Caco-2 (cell line): Measurements from ENCODE around the gene ANTKMT. TPM values are rescaled to one million over a fixed set of nuclear protein-coding genes. Genes with fewer than 3 reads are reported as not detected.
A peak's percentile ranks its signal among the peaks of the same experiment; 100 is the strongest.

Source experiments
- BruUV-seq: library from RNA; stranded (reverse); fragments of 400-500 nt; replicated peaks from 2 replicates; lab custom pipeline; 2021; lab: Mats Ljungman, UMichigan
- CTCF ChIA-PET: fragments of 300-600 bp; sonication (Branson Sonifier 250); formaldehyde crosslinking; loops from one replicate; lab custom pipeline; 2022; ENCODE audit warnings: antibody characterized with exemption; lab: Charles Lee
- POLR2A ChIA-PET: fragments of 300-600 bp; sonication (Branson Sonifier 250); formaldehyde crosslinking; loops from one replicate; lab custom pipeline; 2022; ENCODE audit warnings: antibody characterized with exemption; lab: Charles Lee
- DNase-seq, 2 experiments: peaks; one replicate each; pipeline versions ENCODE4 v3.0.0 to v3.0.0-alpha.2; 2020 to 2022
- H3K27me3 ChIP-seq: replicated peaks from 2 replicates; pipeline ENCODE4 v1.6.0; 2011; ENCODE audit warnings: low read length; ENCODE audit not compliant: control insufficient read depth, insufficient read depth
- H3K36me3 ChIP-seq: 2 replicates; pipeline ENCODE4 v1.5.1; 2011; ENCODE audit warnings: low read length; ENCODE audit not compliant: control insufficient read depth, insufficient read depth
- H3K4me1 ChIP-seq: fragments of 250-450 bp; sonication (Bioruptor Pico); 2 replicates; pipeline ENCODE4 v1.5.1; 2020; ENCODE audit warnings: mild to moderate bottlenecking
- H3K4me3 ChIP-seq: 2 replicates; pipeline ENCODE4 v1.5.1; 2011; ENCODE audit warnings: low read depth, mild to moderate bottlenecking, control low read depth, low read length
- H3K9me3 ChIP-seq: fragments of 250-450 bp; sonication (Bioruptor Pico); 2 replicates; pipeline ENCODE4 v1.5.1; 2020; ENCODE audit warnings: mild to moderate bottlenecking, moderate library complexity
- H3K27ac Mint-ChIP-seq: one replicate; pipeline ENCODE4 v1.8.0; 2022; ENCODE audit warnings: mixed read lengths; ENCODE audit not compliant: unreplicated experiment
- H3K27me3 Mint-ChIP-seq: one replicate; pipeline ENCODE4 v1.8.0; 2022; ENCODE audit warnings: mixed read lengths; ENCODE audit not compliant: insufficient read depth, unreplicated experiment
- H3K36me3 Mint-ChIP-seq: one replicate; pipeline ENCODE4 v1.8.0; 2022; ENCODE audit warnings: mild to moderate bottlenecking, mixed read lengths; ENCODE audit not compliant: insufficient read depth, unreplicated experiment
- H3K4me1 Mint-ChIP-seq: one replicate; pipeline ENCODE4 v1.8.0; 2022; ENCODE audit warnings: low read depth, mixed read lengths; ENCODE audit not compliant: unreplicated experiment
- H3K4me3 Mint-ChIP-seq: one replicate; pipeline ENCODE4 v1.8.0; 2022; ENCODE audit warnings: mild to moderate bottlenecking, moderate library complexity, mixed read lengths; ENCODE audit not compliant: unreplicated experiment
- H3K9me3 Mint-ChIP-seq: one replicate; pipeline ENCODE4 v1.8.0; 2022; ENCODE audit warnings: mixed read lengths; ENCODE audit not compliant: unreplicated experiment
- CTCF ChIP-seq, 2 experiments: fragments of 200-600 bp in 1 of 2; IDR thresholded peaks; 1 replicate in 1 of 2; 2 replicates in 1 of 2; pipeline versions ENCODE4 v1.5.1 to v1.8.0; 2011 to 2022; ENCODE audit warnings: antibody characterized with exemption in 1 of 2, control low read depth in 1 of 2, inconsistent platforms in 1 of 2, low read depth in 1 of 2, low read length in 1 of 2, mild to moderate bottlenecking in 1 of 2, moderate library complexity in 1 of 2; ENCODE audit not compliant: insufficient read depth in 1 of 2, severe bottlenecking in 1 of 2, unreplicated experiment in 1 of 2
- intact Hi-C: fragments of 100-400 bp; cut with micrococcal nuclease; formaldehyde crosslinking; loops from one replicate; pipeline ENCODE4 v1.10.0; 2022; ENCODE audit not compliant: unreplicated experiment
- total RNA-seq: library from RNA; stranded (reverse); gene quantifications from 2 replicates; pipeline ENCODE4 v1.2.3, GENCODE V29; 2022

Gene ANTKMT
- total RNA-seq, 1 experiment from 2014 or later: 42.6 TPM

- DNase-seq: peak; percentile 70 to 72
- Histone ChIP-seq H3K9me3 (no peaks in the 10 kb centered on the region), H3K36me3 (no peaks in the 10 kb centered on the region), H3K27me3 (no peaks in the 10 kb centered on the region), H3K4me3 (peak overlapping the region; percentile 51), H3K4me1 (peaks cover 14% of the 10 kb centered on the region; the same call in 1 of the 2 replicates)
- H3K4me1 Mint-ChIP-seq: peaks cover 7% of the 10 kb centered on the region
- intact Hi-C loops: no loop called here
- no TSS peak for BruUV-seq
- no peak overlapping the region for H3K27ac Mint-ChIP-seq
- ChIA-PET POLR2A (interaction anchor here (2.0 kb wide), 1 partner anchor 27 kb away, joined by 7 read pairs; the partner anchor contains the start of gene ANTKMT), CTCF (interaction anchor here (1.0 kb wide), 1 partner anchor 25 kb away, joined by 3 read pairs; no protein-coding TSS in a partner anchor)
- no peaks in the 10 kb centered on the region for H3K9me3 Mint-ChIP-seq
- H3K4me3 Mint-ChIP-seq: peak overlapping the region; percentile 71
- peaks cover 20% of the 10 kb centered on the region for H3K36me3 Mint-ChIP-seq
- no peaks in the 10 kb centered on the region for H3K27me3 Mint-ChIP-seq
- no peak for TF ChIP-seq CTCF (IDR thresholded peaks at IDR 0.05; ENCODE audit: insufficient read depth in 1 of 2, low read depth in 1 of 2, low read length in 1 of 2, severe bottlenecking in 1 of 2, unreplicated experiment in 1 of 2)
Observed at GRCh38 chr16:694187-694862, 26.6 kb upstream of the ANTKMT start.

- no peaks in the 10 kb centered on the region for H3K27me3 Mint-ChIP-seq
- no peaks in the 10 kb centered on the region for H3K9me3 Mint-ChIP-seq
- DNase-seq: no peak
- Histone ChIP-seq H3K27me3 (no peaks in the 10 kb centered on the region), H3K4me1 (peaks cover 14% of the 10 kb centered on the region; the same call in 1 of the 2 replicates), H3K36me3 (no peaks in the 10 kb centered on the region), H3K4me3 (peak overlapping the region; percentile 51), H3K9me3 (no peaks in the 10 kb centered on the region)
- BruUV-seq: no TSS peak
- POLR2A ChIA-PET: interaction anchor here (0.6 to 2.0 kb wide), 6 partner anchors 15 to 1088 kb away, joined by 3 to 10 read pairs (median 4); partner anchors contain the start of genes ANTKMT, NUBP2, SPSB3 and STUB1
- TF ChIP-seq CTCF (IDR thresholded peaks at IDR 0.05; ENCODE audit: insufficient read depth in 1 of 2, low read depth in 1 of 2, low read length in 1 of 2, severe bottlenecking in 1 of 2, unreplicated experiment in 1 of 2): no peak
- no peak overlapping the region for H3K27ac Mint-ChIP-seq
- H3K4me1 Mint-ChIP-seq: peaks cover 6% of the 10 kb centered on the region
- intact Hi-C loops: no loop called here
- CTCF ChIA-PET: interaction anchor here (0.5 to 1.0 kb wide), 4 partner anchors 15 to 50 kb away, joined by 3 to 4 read pairs (median 3); partner anchors contain the start of gene STUB1
- H3K36me3 Mint-ChIP-seq: peaks cover 17% of the 10 kb centered on the region
- H3K4me3 Mint-ChIP-seq: peak overlapping the region; percentile 71
Observed at GRCh38 chr16:694863-695354, 26.0 kb upstream of the ANTKMT start.

GRCh38 chr16:695355-696089 lies 25.4 kb upstream of the ANTKMT start:
- peaks cover under 1% of the 10 kb centered on the region for H3K4me1 Mint-ChIP-seq

More at GRCh38 chr16:695355-696089, 25.4 kb upstream of the ANTKMT start:
- H3K4me1 ChIP-seq: peaks cover 12% of the 10 kb centered on the region; the same call in 1 of the 2 replicates
- peak overlapping the region; percentile 51 for H3K4me3 ChIP-seq
- peaks cover 13% of the 10 kb centered on the region for H3K36me3 Mint-ChIP-seq
- BruUV-seq: no TSS peak
- H3K27ac Mint-ChIP-seq: peak overlapping the region; percentile 50
- no peaks in the 10 kb centered on the region for H3K9me3 Mint-ChIP-seq
- peak overlapping the region; percentile 71 for H3K4me3 Mint-ChIP-seq
- POLR2A ChIA-PET: interaction anchor here (0.6 to 2.0 kb wide), 6 partner anchors 15 to 1087 kb away, joined by 3 to 10 read pairs (median 4); partner anchors contain the start of genes ANTKMT, NUBP2, SPSB3 and STUB1
- peak; percentile 75 to 81 for DNase-seq
- H3K36me3 ChIP-seq: no peaks in the 10 kb centered on the region
- no peaks in the 10 kb centered on the region for H3K9me3 ChIP-seq
- CTCF ChIA-PET: interaction anchor here (0.5 to 1.0 kb wide), 3 partner anchors 15 to 50 kb away, joined by 3 to 4 read pairs (median 3); partner anchors contain the start of gene STUB1
- H3K27me3 Mint-ChIP-seq: no peaks in the 10 kb centered on the region
- H3K27me3 ChIP-seq: no peaks in the 10 kb centered on the region
- no peak for TF ChIP-seq CTCF (IDR thresholded peaks at IDR 0.05; ENCODE audit: insufficient read depth in 1 of 2, low read depth in 1 of 2, low read length in 1 of 2, severe bottlenecking in 1 of 2, unreplicated experiment in 1 of 2)
- intact Hi-C loops: no loop called here
